Activated CD4-positive, alpha-beta T cell treated with anti-CD3 and anti-CD28 coated beads, Interleukin-2, Interleukin-6, amounts not matched to agents 100 ng/mL and 50 ng/mL, durations not matched to agents 16 hours and 8 hours (primary cell): ENCODE data around the gene C19orf25.
A peak's percentile ranks its signal among the peaks of the same experiment; 100 is the strongest.
"Not testable (repeated sequence)": the region's sequence is repeated elsewhere in the genome, so short reads cannot be mapped to it uniquely, and the experiment has no call there.

Experiments used
- DNase-seq: peaks from one replicate; pipeline ENCODE4 v3.0.0-alpha.2; 2020

The C19orf25 gene

GRCh38 chr19:1445932-1446712 lies 32.9 kb downstream of the C19orf25 start:
- DNase-seq: no peak

GRCh38 chr19:1445185-1445931 lies 33.7 kb downstream of the C19orf25 start:
- peak; percentile 91 for DNase-seq

GRCh38 chr19:1441677-1442438 lies 37.2 kb downstream of the C19orf25 start:
- no peak for DNase-seq

GRCh38 chr19:1441022-1441426 lies 38.0 kb downstream of the C19orf25 start:
- no peak for DNase-seq

GRCh38 chr19:1440418-1440801 lies 38.6 kb downstream of the C19orf25 start:
- DNase-seq: no peak

- not testable (repeated sequence) for DNase-seq
Measured at GRCh38 chr19:1439525-1440417, 39.2 kb downstream of the C19orf25 start.

GRCh38 chr19:1438933-1439354 lies 40.1 kb downstream of the C19orf25 start:
- no peak for DNase-seq

- peak; percentile 97 for DNase-seq
Measured at GRCh38 chr19:1438035-1438932, 40.7 kb downstream of the C19orf25 start, which contains the start of gene RPS15. Gene RPS15 (plus strand): TSS chr19:1438396. CDS start chr19:1438426, 30 bp downstream.

- DNase-seq: no peak
Measured at GRCh38 chr19:1437609-1438008, 41.4 kb downstream of the C19orf25 start.

- DNase-seq: no peak
Measured at GRCh38 chr19:1435378-1435989, 43.5 kb downstream of the C19orf25 start.

- DNase-seq: no peak
Measured at GRCh38 chr19:1434577-1435060, 44.4 kb downstream of the C19orf25 start.

- no peak for DNase-seq
Measured at GRCh38 chr19:1434040-1434366, 45.0 kb downstream of the C19orf25 start.

- DNase-seq: no peak
Measured at GRCh38 chr19:1433119-1434039, 45.6 kb downstream of the C19orf25 start.

GRCh38 chr19:1432507-1432887 lies 46.5 kb downstream of the C19orf25 start:
- no peak for DNase-seq

- no peak for DNase-seq
Measured at GRCh38 chr19:1431759-1432506, 47.1 kb downstream of the C19orf25 start.

GRCh38 chr19:1430246-1430645 lies 48.8 kb downstream of the C19orf25 start:
- no peak for DNase-seq

- DNase-seq: no peak
Measured at GRCh38 chr19:1429750-1430149, 49.3 kb downstream of the C19orf25 start.

- no peak for DNase-seq
Measured at GRCh38 chr19:1428738-1429391, 50.1 kb downstream of the C19orf25 start.
